Tibial nerve (tissue), 3 donors: ENCODE results near the gene RNU7-1.

Source experiments
- CTCF ChIP-seq, 5 experiments: fragments of 200-600 bp in 3 of 5; fragments of 450-650 bp in 2 of 5; sonication (generic) in 3 of 5; IDR thresholded peaks; one replicate each; pipeline ENCODE4 v1.5.1; 2016 to 2019; ENCODE audit warnings: antibody characterized with exemption in 5 of 5, mild to moderate bottlenecking in 3 of 5, moderate library complexity in 2 of 5
- POLR2A ChIP-seq, 2 donors: fragments of 450-650 bp; IDR thresholded peaks; one replicate each; pipeline ENCODE4 v1.6.1; 2017; ENCODE audit warnings: antibody characterized with exemption in 2 of 2, mild to moderate bottlenecking in 2 of 2, moderate library complexity in 2 of 2

- no peak for TF ChIP-seq CTCF (IDR thresholded peaks at IDR 0.05)
- no peak for TF ChIP-seq POLR2A (IDR thresholded peaks at IDR 0.05)
These were observed 35.0 kb downstream of the RNU7-1 start for GRCh38 chr12:6978611-6979011.
